Stimulated activated CD8-positive, alpha-beta memory T cell treated with anti-CD3 and anti-CD28 coated beads, Interleukin-15, amount 100 ng/mL, for 4 hours (primary cell): ENCODE data around the gene SPRED2.

Experiments
- DNase-seq, 2 donors: peaks; one replicate each; pipeline ENCODE4 v3.0.0-alpha.2; 2020; ENCODE audit warnings: low read depth in 2 of 2

The SPRED2 gene

DNA sequence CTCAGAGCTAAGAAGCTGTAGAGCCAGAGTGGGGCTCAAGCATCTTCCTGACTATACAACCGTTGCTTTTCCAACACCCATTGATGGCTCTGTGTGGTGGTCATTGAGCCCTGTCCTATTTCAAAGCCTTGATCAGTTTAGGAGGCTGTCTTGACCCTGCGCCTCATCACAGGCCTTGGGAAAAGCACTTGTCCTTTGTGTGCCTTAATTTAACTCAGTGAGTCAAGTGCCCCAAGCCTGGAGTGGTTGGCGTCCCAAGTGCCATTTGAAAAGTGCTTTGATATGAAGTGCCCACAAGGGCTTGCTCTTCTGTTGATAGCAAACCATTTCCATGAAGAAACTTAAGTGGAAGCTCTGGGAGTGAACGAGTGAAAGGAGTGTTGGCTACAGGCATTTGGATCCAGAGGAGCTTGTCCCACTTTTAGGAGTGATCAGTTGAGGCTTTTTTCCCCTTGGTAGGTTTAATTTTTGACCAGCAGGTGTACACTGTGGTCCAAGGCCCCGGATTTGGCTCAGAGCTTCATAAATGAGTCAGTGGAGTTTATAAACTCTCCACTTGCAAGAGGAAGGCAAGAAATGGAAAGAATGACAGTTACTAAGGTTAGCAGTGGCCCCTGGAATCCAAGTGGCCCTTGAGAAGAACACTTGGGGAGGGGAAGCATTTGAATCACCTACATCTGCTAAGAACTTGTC lies 154.5 kb downstream of the SPRED2 start:
- no peak for DNase-seq

DNA sequence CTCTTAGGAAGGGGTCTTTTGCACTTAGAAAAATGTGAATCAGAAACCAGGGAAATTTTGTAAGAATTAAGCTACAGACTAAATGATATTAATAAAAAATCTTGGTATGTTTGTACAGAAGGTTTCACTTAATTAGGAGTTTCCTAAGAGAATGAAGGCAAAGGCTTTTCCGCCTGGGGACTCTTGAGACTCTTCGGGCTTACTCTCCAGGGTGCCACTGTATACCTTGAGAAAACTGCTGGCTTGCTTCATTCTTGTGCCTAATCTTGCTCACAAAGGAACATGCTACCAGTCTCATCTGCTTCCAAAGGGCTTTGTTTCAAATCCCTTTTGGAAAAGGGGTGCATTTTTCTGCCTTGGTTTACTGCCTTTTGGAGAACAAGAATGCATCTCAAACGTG lies 155.3 kb downstream of the SPRED2 start:
- no peak for DNase-seq

DNA sequence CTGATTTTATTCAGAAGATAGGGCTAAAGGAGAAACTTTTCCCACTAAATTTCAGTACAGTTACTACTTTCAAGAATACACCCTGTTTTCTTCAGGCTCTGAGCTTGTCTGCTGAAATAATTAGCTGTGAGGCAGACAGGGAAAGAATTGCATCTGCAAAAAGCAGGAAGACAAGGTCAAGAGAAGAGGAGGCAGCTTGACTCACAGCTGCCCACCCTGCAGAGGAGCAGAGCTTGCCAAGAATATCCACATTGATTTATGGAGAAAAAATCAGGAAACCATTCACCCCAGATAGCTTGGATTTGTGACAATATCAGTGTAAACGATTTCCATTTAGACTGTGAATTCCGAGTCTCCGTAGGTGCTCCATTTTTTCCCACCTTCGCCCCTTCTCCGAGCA lies 155.8 kb downstream of the SPRED2 start:
- no peak for DNase-seq

DNA sequence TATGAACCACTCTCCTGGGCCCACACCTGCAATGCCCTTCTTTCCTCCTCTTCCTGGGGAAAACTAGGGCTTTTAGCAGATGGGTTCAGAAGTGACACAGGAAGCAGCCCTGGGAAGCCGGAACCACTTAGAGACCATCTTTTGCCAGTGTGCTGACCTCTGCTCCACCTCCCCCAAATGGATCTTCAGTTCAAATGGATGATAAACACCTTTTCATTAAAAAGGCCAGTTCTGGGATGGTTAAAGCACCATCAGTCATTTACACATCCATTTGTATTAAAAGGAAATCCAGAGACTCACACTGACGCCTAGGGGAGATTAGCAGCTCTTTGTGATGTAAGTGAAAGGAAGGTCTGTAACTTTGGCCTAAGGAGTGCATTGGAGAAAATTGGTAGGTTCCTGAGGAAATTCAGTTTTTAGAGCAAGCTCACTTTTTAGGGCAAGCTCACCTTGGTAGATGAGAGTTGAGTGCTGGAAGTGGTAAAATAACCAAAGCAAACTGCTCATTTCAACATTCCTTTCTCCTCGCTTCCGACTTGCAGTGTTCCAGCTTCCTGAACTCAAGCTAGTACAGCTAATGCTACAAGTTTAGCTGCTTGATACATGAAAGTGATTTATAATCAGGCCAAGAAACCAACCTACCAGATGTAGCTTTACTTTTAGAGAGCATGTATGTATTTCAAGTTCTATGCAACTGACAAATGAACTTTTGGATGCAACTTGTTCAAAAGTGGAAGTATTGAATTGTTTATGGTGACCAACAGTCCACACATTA lies 157.1 kb downstream of the SPRED2 start:
- no peak for DNase-seq

DNA sequence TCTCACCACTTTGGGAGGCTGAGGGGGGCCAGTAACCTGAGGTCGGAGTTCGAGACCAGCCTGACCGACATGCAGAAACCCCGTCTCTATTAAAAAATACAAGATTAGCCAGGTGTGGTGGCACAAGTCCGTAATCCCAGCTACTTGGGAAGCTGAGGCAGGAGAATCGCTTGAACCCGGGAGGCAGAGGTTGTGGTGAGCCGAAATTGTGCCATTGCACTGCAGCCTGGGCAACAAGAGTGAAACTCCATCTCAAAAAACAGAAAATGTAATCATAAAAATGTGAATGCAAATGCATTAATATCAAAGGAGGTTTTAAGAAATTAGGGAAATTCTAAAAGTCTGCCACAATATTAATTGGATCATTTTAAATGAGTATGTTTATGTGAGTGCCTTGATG lies 159.1 kb downstream of the SPRED2 start:
- DNase-seq: no peak

DNA sequence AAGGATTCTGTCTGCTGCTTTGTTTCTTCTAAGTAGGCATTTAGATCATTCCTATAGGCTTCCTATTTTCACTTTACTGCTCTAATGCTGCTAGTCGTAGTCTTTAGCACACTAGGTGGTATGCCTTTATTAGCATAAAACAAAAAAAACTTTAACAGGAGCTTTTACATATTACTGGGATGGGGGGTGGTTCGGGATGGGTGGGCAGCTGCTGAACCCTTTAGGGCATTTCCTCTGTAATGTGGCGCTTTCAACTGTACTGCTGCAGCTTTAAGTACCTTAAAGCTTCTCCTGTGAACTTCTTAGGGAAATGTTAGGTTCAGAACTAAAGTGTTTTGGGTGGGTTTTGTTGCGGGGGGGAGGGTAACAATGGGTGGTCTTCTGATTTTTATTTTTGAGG lies 163.4 kb downstream of the SPRED2 start:
- DNase-seq: no peak

DNA sequence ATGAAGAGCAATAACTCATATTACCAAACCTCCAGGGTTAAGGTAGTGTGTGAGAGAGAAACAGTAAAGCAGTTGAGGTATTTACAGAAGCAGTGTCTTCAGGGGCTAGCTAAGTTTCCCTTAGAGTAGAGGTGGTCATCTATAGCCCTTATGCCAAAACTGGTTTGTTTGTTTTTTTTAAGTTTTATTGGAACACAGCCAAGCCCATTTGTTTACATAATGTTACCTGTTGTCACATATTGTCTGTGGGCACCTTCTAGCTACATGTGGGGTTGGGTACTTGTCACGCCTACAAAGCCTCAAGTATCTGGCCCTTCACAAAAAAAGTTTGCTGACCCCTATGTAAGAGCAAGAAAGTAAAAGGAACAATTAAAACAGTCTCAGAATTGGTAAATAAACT lies 165.4 kb downstream of the SPRED2 start:
- DNase-seq: no peak

DNA sequence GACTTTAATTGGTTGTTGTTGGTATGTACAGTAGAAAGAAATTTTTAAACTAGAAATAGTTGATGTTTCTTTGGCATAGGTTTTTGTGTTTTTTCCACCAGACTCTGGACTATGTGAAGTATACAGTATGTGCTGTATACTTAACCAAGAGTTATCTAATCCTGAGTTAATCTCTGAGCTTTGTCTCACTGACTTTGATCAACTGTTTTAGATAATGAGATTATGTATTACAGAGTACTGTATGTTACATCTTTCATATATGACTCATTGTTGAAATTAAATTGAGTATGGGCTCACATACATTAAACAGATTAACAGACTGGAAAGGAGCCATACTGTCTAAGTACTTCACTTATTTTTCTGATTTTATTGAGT lies 166.7 kb downstream of the SPRED2 start:
- DNase-seq: no peak

DNA sequence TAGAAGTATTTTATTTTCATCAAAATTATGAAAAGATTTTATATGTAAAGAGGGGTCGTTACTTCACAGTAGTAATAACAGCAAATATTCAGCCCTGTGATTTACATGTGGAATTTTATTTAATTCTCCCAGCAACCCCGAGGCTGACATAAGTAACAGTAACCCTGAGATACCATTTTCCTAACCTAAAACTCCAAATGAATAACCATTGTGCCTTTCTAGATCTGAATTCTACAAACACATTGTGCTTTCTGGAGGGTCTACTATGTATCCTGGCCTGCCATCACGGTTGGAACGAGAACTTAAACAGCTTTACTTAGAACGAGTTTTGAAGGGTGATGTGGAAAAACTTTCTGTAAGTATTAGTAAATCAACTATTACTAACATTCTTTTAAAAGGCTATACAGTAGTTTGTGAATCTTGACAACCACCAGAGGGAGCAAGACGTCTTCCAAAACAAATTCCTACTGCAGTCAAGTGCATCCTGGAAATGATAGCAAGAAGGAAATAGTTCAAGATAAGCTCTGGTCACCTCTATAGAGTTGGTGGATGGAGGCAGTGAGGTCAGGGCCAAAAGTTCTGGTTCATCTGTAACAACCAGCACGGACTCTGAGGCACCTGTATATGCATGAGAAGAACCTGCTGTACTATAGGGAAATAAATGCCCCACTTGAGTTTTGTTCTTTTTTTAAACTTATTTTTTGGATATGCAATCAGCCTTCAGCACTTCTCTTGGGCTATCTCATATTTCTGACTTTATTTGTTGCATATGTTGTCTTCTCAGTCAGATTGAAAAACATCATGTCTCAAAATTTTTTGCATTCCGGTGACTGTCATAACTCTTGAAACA lies 167.4 kb downstream of the SPRED2 start:
- no peak for DNase-seq

DNA sequence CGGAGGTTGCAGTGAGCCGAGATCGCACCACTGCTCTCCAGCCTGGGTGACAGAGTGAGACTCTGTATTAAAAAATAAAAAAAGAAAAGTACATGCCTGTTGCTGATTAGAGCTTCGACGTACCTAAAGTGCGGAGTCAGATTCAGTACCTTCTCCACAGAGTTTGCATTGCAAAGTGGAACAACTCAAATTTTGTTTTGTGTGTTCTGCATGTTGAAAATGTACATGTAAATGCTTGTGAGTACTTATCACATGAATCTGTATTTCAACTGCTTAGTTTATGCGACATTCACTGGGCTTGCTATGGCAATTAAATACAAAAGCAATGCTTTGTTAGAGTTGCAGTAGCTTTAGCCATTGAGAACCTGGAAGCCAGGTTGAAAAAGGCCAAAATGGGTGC lies 168.4 kb downstream of the SPRED2 start:
- DNase-seq: no peak

DNA sequence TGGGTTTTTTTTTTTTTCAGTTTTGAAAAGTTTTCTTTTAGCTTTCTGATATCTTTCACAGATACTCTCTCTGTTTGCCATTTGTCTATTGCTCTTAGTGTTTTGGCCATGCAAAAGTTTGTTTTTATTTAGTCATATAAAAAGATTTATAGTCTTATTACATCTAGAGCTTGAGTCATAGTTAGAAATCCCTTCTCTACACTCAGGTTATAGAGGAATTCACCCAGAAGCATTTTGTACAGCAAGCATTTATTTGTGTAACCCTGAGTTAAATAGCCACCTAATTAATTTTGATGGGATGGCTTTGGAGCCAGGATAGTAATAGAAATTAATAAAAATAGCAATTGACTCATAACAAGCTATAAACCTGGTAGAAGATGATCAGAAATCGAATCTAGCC lies 169.1 kb downstream of the SPRED2 start:
- no peak for DNase-seq

DNA sequence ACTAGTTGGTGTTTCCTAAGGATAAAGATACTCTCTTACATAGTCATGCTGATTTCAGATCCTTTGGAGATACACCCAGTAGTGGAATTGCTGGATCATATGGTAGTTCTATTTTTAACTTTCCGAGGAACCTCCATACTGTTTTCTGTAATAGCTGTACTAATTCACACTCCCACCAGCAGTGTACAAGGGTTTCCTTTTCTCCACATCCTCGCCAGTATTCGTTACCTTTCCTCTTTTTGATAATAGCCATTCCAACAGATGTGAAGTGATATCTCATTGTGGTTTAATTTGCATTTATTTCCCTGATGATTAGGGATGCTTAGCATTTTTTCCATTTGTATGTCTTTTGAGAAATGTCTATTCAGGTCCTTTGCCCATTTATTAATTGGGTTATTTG lies 170.7 kb downstream of the SPRED2 start:
- no peak for DNase-seq
